H9 (cell line): ENCODE results near the gene P3H2. TPM values are rescaled to one million over a fixed set of nuclear protein-coding genes. Genes with fewer than 3 reads are reported as not detected.
A peak's percentile ranks its signal among the peaks of the same experiment; 100 is the strongest.

ENCODE experiments used
- DNase-seq: peaks from one replicate; pipeline ENCODE4 v3.0.0-alpha.2; 2017
- H2AFZ ChIP-seq: one replicate; pipeline ENCODE4 v1.6.1; 2013; ENCODE audit warnings: mild to moderate bottlenecking, low read length, control low read depth, moderate library complexity
- H2AK5ac ChIP-seq: 2 replicates; pipeline ENCODE4 v1.6.1; 2013; ENCODE audit warnings: low read length, control low read depth, mixed read lengths; ENCODE audit not compliant: insufficient read length
- H2BK120ac ChIP-seq: one replicate; pipeline ENCODE4 v1.6.1; 2013; ENCODE audit warnings: low read depth, mild to moderate bottlenecking, low read length, control low read depth, inconsistent platforms; ENCODE audit not compliant: poor library complexity, severe bottlenecking
- H2BK12ac ChIP-seq: 2 replicates; pipeline ENCODE4 v1.6.1; 2013; ENCODE audit warnings: low read length, control low read depth, mixed read lengths, low read depth; ENCODE audit not compliant: insufficient read length
- H2BK15ac ChIP-seq: 2 replicates; pipeline ENCODE4 v1.6.1; 2013; ENCODE audit warnings: low read depth, low read length, control low read depth
- H2BK20ac ChIP-seq: one replicate; pipeline ENCODE4 v1.6.1; 2013; ENCODE audit warnings: low read depth, mild to moderate bottlenecking, low read length, control low read depth, inconsistent platforms; ENCODE audit not compliant: poor library complexity, severe bottlenecking
- H2BK5ac ChIP-seq: 2 replicates; pipeline ENCODE4 v1.6.1; 2013; ENCODE audit warnings: low read length, control low read depth, mixed read lengths; ENCODE audit not compliant: insufficient read length
- H3K14ac ChIP-seq: 2 replicates; pipeline ENCODE4 v1.6.1; 2013; ENCODE audit warnings: low read length, control low read depth; ENCODE audit not compliant: insufficient read depth
- H3K18ac ChIP-seq: 2 replicates; pipeline ENCODE4 v1.6.1; 2013; ENCODE audit warnings: low read depth, mild to moderate bottlenecking, mixed read lengths, low read length, control low read depth; ENCODE audit not compliant: insufficient read length
- H3K23ac ChIP-seq: 2 replicates; pipeline ENCODE4 v1.6.1; 2013; ENCODE audit warnings: low read length, control low read depth, mixed read lengths, low read depth; ENCODE audit not compliant: insufficient read length
- H3K23me2 ChIP-seq: 2 replicates; pipeline ENCODE4 v1.6.1; 2013; ENCODE audit warnings: low read depth, mild to moderate bottlenecking, mixed read lengths, low read length, control low read depth; ENCODE audit not compliant: insufficient read length, poor library complexity, severe bottlenecking
- H3K27ac ChIP-seq: 2 replicates; pipeline ENCODE4 v1.5.1; 2013; ENCODE audit warnings: low read length, control low read depth, mixed read lengths, low read depth; ENCODE audit not compliant: insufficient read length
- H3K27me3 ChIP-seq: 2 replicates; pipeline ENCODE4 v1.6.1; 2013; ENCODE audit warnings: low read length, control low read depth, inconsistent platforms; ENCODE audit not compliant: insufficient read depth
- H3K4ac ChIP-seq: 2 replicates; pipeline ENCODE4 v1.6.1; 2013; ENCODE audit warnings: low read depth, mild to moderate bottlenecking, control low read depth, inconsistent platforms, low read length, moderate library complexity
- H3K4me1 ChIP-seq: 2 replicates; pipeline ENCODE4 v1.6.1; 2013; ENCODE audit warnings: low read length, control low read depth, inconsistent platforms; ENCODE audit not compliant: insufficient read depth
- H3K4me2 ChIP-seq: 2 replicates; pipeline ENCODE4 v1.6.1; 2013; ENCODE audit warnings: low read length, control low read depth, mixed read lengths; ENCODE audit not compliant: insufficient read length, insufficient read depth
- H3K56ac ChIP-seq: 2 replicates; pipeline ENCODE4 v1.6.1; 2013; ENCODE audit warnings: low read depth, mild to moderate bottlenecking, mixed read lengths, low read length, control low read depth; ENCODE audit not compliant: insufficient read length
- H3K79me1 ChIP-seq: 2 replicates; pipeline ENCODE4 v1.6.1; 2013; ENCODE audit warnings: low read depth, mild to moderate bottlenecking, moderate library complexity, low read length, control low read depth, inconsistent platforms; ENCODE audit not compliant: insufficient read depth, poor library complexity, severe bottlenecking
- H3K79me2 ChIP-seq: 2 replicates; pipeline ENCODE4 v1.6.1; 2013; ENCODE audit warnings: low read length, control low read depth, inconsistent platforms; ENCODE audit not compliant: insufficient read depth
- H3K9ac ChIP-seq: 2 replicates; pipeline ENCODE4 v1.6.1; 2013; ENCODE audit warnings: low read length, control low read depth, mixed read lengths; ENCODE audit not compliant: insufficient read length; ENCODE audit errors: extremely low read depth
- H3K9me3 ChIP-seq: one replicate; pipeline ENCODE4 v1.6.1; 2013; ENCODE audit warnings: low read depth, low read length, inconsistent platforms; ENCODE audit not compliant: control insufficient read depth
- H3T11ph ChIP-seq: one replicate; pipeline ENCODE4 v1.6.1; 2013; ENCODE audit warnings: mild to moderate bottlenecking, low read length, control low read depth, inconsistent platforms
- H4K20me1 ChIP-seq: one replicate; pipeline ENCODE4 v1.6.1; 2013; ENCODE audit not compliant: control insufficient read depth, insufficient read length, insufficient read depth
- H4K5ac ChIP-seq: 2 replicates; pipeline ENCODE4 v1.6.1; 2013; ENCODE audit warnings: low read depth, mild to moderate bottlenecking, mixed read lengths, low read length, control low read depth; ENCODE audit not compliant: insufficient read length
- H4K8ac ChIP-seq: replicated peaks from 2 replicates; pipeline ENCODE4 v1.6.1; 2013; ENCODE audit warnings: low read length, control low read depth, mixed read lengths, low read depth; ENCODE audit not compliant: insufficient read length
- H4K91ac ChIP-seq: 2 replicates; pipeline ENCODE4 v1.6.1; 2013; ENCODE audit warnings: low read depth, mild to moderate bottlenecking, moderate library complexity, mixed read lengths, low read length, control low read depth; ENCODE audit not compliant: insufficient read length
- H3K27ac Mint-ChIP-seq, 3 experiments: 2 replicates in 2 of 3; 3 replicates in 1 of 3; pipeline ENCODE4 v1.8.0; 2020 to 2021; ENCODE audit warnings: mixed read lengths in 3 of 3, mild to moderate bottlenecking in 1 of 3, moderate library complexity in 1 of 3
- H3K27me3 Mint-ChIP-seq: 2 replicates; pipeline ENCODE4 v1.8.0; 2021; ENCODE audit warnings: low read depth, mild to moderate bottlenecking, moderate library complexity, mixed read lengths
- H3K36me3 Mint-ChIP-seq, 3 experiments: 2 replicates in 2 of 3; 3 replicates in 1 of 3; pipeline ENCODE4 v1.8.0; 2020 to 2021; ENCODE audit warnings: low read depth in 3 of 3, mixed read lengths in 3 of 3; ENCODE audit not compliant: insufficient read depth in 1 of 3
- H3K4me1 Mint-ChIP-seq, 2 experiments: 2 replicates each; pipeline ENCODE4 v1.8.0; 2020; ENCODE audit warnings: mixed read lengths in 2 of 2
- H3K4me3 Mint-ChIP-seq, 2 experiments: 2 replicates in 1 of 2; 3 replicates in 1 of 2; pipeline ENCODE4 v1.8.0; 2020 to 2021; ENCODE audit warnings: mild to moderate bottlenecking in 2 of 2, mixed read lengths in 2 of 2, moderate library complexity in 1 of 2
- H3K9me3 Mint-ChIP-seq, 2 experiments: 2 replicates in 1 of 2; 3 replicates in 1 of 2; pipeline ENCODE4 v1.8.0; 2020; ENCODE audit warnings: mild to moderate bottlenecking in 2 of 2, mixed read lengths in 2 of 2, moderate library complexity in 1 of 2
- WGBS: extraction: QIAGEN DNeasy Blood & Tissue Kit; methylation state at CpG from one replicate; pipeline ENCODE4 v1.1.7; 2013; ENCODE audit warnings: missing lambda C conversion rate, low lambda C conversion rate, mixed read lengths; ENCODE audit not compliant: insufficient read length; ENCODE audit errors: extremely low coverage; 5-methylcytosine and 5-hydroxymethylcytosine counted together
- total RNA-seq: library from RNA; stranded (reverse); gene quantifications from 2 replicates; pipeline ENCODE4 v1.2.1, GENCODE V29; 2021
- TF ChIP-seq, protein P1 (sequence below): fragments of 200-600 bp; sonication (generic); conservative IDR thresholded peaks from 3 replicates; pipeline ENCODE4 v1.8.0; 2021; ENCODE audit warnings: antibody characterized with exemption, mild to moderate bottlenecking

The P3H2 gene
- total RNA-seq, 1 experiment from 2014 or later: 41.5 TPM

DNA sequence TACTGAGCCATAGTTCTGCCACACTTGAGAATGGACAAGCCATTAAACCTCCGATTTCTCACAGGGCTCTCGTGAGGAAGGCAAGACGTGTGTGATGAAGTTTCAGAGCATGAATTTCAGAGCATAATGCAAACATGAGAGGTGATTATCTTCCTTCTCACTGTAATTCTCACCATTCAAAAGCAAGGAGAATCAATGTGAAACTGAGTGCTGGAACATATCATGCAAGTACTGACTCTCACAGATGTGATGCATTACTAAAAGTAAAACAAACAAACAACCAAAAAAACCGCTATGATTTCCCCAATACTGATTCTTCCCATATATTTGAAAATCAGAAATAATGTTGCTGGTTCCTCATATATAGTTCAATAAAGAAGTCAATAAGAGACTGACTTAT, 23.7 kb downstream of the P3H2 start:
- Histone ChIP-seq H2AK5ac (no peak overlapping the region), H3K79me2 (no peaks in the 10 kb centered on the region), H3K9me3 (no peaks in the 10 kb centered on the region), H4K5ac (no peak overlapping the region), H3K18ac (no peak overlapping the region), H4K91ac (no peak overlapping the region), H3K79me1 (no peaks in the 10 kb centered on the region), H3K27me3 (no peaks in the 10 kb centered on the region), H4K8ac (no peak overlapping the region), H4K20me1 (no peaks in the 10 kb centered on the region), H2BK12ac (no peak overlapping the region), H3K4me1 (peaks cover 2% of the 10 kb centered on the region; the same call in 1 of the 2 replicates), H3K14ac (no peak overlapping the region), H3K23me2 (no peaks in the 10 kb centered on the region), H3T11ph (no peak overlapping the region), H3K9ac (no peak overlapping the region), H2BK5ac (no peak overlapping the region), H3K4ac (no peak overlapping the region), H3K4me2 (no peak overlapping the region), H2BK15ac (no peak overlapping the region), H3K23ac (no peak overlapping the region), H3K56ac (no peak overlapping the region), H3K27ac (no peak overlapping the region), H2BK120ac (no peak overlapping the region), H2BK20ac (no peak overlapping the region), H2AFZ (no peak overlapping the region)
- Mint-ChIP-seq H3K4me3 (no peak overlapping the region), H3K27me3 (no peaks in the 10 kb centered on the region), H3K4me1 (peaks cover 42 to 55% of the 10 kb centered on the region in 2 experiments), H3K9me3 (no peaks in the 10 kb centered on the region; a peak in 1 of 5 replicates), H3K36me3 (peaks cover 1 to 15% (median 3%) of the 10 kb centered on the region in 3 experiments; a peak in 6 of 7 replicates), H3K27ac (0 out of 7 replicates have a peak overlapping the region, but pooled peaks of 1 of the 3 experiments have one; percentile 37)
- TF ChIP-seq, protein P1, sequence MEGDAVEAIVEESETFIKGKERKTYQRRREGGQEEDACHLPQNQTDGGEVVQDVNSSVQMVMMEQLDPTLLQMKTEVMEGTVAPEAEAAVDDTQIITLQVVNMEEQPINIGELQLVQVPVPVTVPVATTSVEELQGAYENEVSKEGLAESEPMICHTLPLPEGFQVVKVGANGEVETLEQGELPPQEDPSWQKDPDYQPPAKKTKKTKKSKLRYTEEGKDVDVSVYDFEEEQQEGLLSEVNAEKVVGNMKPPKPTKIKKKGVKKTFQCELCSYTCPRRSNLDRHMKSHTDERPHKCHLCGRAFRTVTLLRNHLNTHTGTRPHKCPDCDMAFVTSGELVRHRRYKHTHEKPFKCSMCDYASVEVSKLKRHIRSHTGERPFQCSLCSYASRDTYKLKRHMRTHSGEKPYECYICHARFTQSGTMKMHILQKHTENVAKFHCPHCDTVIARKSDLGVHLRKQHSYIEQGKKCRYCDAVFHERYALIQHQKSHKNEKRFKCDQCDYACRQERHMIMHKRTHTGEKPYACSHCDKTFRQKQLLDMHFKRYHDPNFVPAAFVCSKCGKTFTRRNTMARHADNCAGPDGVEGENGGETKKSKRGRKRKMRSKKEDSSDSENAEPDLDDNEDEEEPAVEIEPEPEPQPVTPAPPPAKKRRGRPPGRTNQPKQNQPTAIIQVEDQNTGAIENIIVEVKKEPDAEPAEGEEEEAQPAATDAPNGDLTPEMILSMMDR: no peak
- WGBS: no CpG with 5 or more reads among the region's 4 CpGs
- no peak for DNase-seq
